GM18909 (cell line): ENCODE data around the gene AKAP13.

ENCODE experiments used
- ATAC-seq: cut with Tn5 transposase; IDR thresholded peaks from one replicate; pipeline ENCODE4 v1.9.1; 2021; ENCODE audit warnings: mild to moderate bottlenecking; ENCODE audit not compliant: unreplicated experiment, poor library complexity

Gene AKAP13

GRCh38 chr15:85381850-85382751, 1.7 kb downstream of the AKAP13 start:
- no peak for ATAC-seq

GRCh38 chr15:85382942-85383341, 2.5 kb downstream of the AKAP13 start:
- ATAC-seq = no peak

- ATAC-seq = no peak
Observed at GRCh38 chr15:85383470-85384148, 3.2 kb downstream of the AKAP13 start.

GRCh38 chr15:85386261-85386660, 5.9 kb downstream of the AKAP13 start:
- ATAC-seq = no peak

GRCh38 chr15:85388566-85389305, 8.3 kb downstream of the AKAP13 start:
- ATAC-seq = no peak

GRCh38 chr15:85389306-85389650, 8.9 kb downstream of the AKAP13 start:
- ATAC-seq = no peak

GRCh38 chr15:85389772-85390171, 9.4 kb downstream of the AKAP13 start:
- no peak for ATAC-seq

- ATAC-seq = no peak
Observed at GRCh38 chr15:85393210-85393609, 12.8 kb downstream of the AKAP13 start.

GRCh38 chr15:85394554-85395333, 14.3 kb downstream of the AKAP13 start:
- no peak for ATAC-seq

- ATAC-seq = no peak
Observed at GRCh38 chr15:85396554-85396953, 16.2 kb downstream of the AKAP13 start.

GRCh38 chr15:85397151-85397550, 16.7 kb downstream of the AKAP13 start:
- ATAC-seq = no peak

- ATAC-seq = no peak
Observed at GRCh38 chr15:85397926-85398325, 17.5 kb downstream of the AKAP13 start.

- ATAC-seq = no peak
Observed at GRCh38 chr15:85398822-85399221, 18.4 kb downstream of the AKAP13 start.

GRCh38 chr15:85399627-85400026, 19.2 kb downstream of the AKAP13 start:
- ATAC-seq = no peak

- ATAC-seq = no peak
Observed at GRCh38 chr15:85400606-85401005, 20.2 kb downstream of the AKAP13 start.

GRCh38 chr15:85401108-85401774, 20.8 kb downstream of the AKAP13 start:
- ATAC-seq = peak; percentile 51

GRCh38 chr15:85402195-85402881, 21.9 kb downstream of the AKAP13 start:
- ATAC-seq = no peak

GRCh38 chr15:85403745-85404144, 23.3 kb downstream of the AKAP13 start:
- no peak for ATAC-seq
